Subcutaneous adipose tissue (tissue), 4 donors: ENCODE measurements around the gene NAT14. TPM values are rescaled to one million over a fixed set of nuclear protein-coding genes. Genes with fewer than 3 reads are reported as not detected.

ENCODE experiments used
- total RNA-seq, 4 donors: library from RNA; depleted of rRNA; stranded (reverse); fragments of >200 nt; gene quantifications; one replicate each; pipeline ENCODE4 v1.1.0, GENCODE V29; 2016
- TF ChIP-seq, protein P1 (sequence below): fragments of 450-650 bp; IDR thresholded peaks from one replicate; pipeline ENCODE4 v1.5.1; 2016; ENCODE audit warnings: low read depth, mild to moderate bottlenecking, control low read depth, antibody characterized with exemption, moderate library complexity

NAT14 gene
- total RNA-seq, 4 donors from 2014 or later = 1.0 to 2.3 (median 1.6) TPM

- TF ChIP-seq, protein P1, sequence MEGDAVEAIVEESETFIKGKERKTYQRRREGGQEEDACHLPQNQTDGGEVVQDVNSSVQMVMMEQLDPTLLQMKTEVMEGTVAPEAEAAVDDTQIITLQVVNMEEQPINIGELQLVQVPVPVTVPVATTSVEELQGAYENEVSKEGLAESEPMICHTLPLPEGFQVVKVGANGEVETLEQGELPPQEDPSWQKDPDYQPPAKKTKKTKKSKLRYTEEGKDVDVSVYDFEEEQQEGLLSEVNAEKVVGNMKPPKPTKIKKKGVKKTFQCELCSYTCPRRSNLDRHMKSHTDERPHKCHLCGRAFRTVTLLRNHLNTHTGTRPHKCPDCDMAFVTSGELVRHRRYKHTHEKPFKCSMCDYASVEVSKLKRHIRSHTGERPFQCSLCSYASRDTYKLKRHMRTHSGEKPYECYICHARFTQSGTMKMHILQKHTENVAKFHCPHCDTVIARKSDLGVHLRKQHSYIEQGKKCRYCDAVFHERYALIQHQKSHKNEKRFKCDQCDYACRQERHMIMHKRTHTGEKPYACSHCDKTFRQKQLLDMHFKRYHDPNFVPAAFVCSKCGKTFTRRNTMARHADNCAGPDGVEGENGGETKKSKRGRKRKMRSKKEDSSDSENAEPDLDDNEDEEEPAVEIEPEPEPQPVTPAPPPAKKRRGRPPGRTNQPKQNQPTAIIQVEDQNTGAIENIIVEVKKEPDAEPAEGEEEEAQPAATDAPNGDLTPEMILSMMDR = no peak
Observed at GRCh38 chr19:55454787-55455243, 30.2 kb upstream of the NAT14 start.

- TF ChIP-seq, protein P1 = no peak
Observed at GRCh38 chr19:55455576-55456235, 29.3 kb upstream of the NAT14 start.

GRCh38 chr19:55456347-55456746 is 28.6 kb upstream of the NAT14 start:
- TF ChIP-seq, protein P1 = no peak

GRCh38 chr19:55457683-55458457 is 27.1 kb upstream of the NAT14 start:
- TF ChIP-seq, protein P1 = no peak

GRCh38 chr19:55459551-55459949 is 25.4 kb upstream of the NAT14 start:
- TF ChIP-seq, protein P1 = no peak

GRCh38 chr19:55459950-55460657 is 24.9 kb upstream of the NAT14 start:
- TF ChIP-seq, protein P1 = no peak
